ENCODE results near the gene TMEM131.

TMEM131 gene

GRCh38 chr2:98028931-98029717 is 33.4 kb upstream of the TMEM131 start:
- Histone ChIP-seq H3K4ac (ENCODE audit: low read depth, low read length) (no peak overlapping the region), H2AFZ (ENCODE audit: insufficient read depth, low read length, poor library complexity) (no peak overlapping the region), H2AK5ac (ENCODE audit: low read length) (no peak overlapping the region), H3K27me3 (ENCODE audit: insufficient read depth, low read length) (no peaks in the 10 kb centered on the region), H3K9ac (ENCODE audit: low read length) (no peak overlapping the region), H3K4me1 (ENCODE audit: control insufficient read depth in 1 of 2, insufficient read depth in 2 of 2, low read length in 2 of 2) (peaks cover 0 to 6% of the 10 kb centered on the region in 2 experiments), H3K4me3 (ENCODE audit: low read depth, low read length) (no peak overlapping the region), H2BK12ac (ENCODE audit: low read length) (peak overlapping the region; percentile 3), H3K4me2 (ENCODE audit: low read length) (no peak overlapping the region), H3K23ac (ENCODE audit: low read length) (no peak overlapping the region), H2BK120ac (ENCODE audit: insufficient read depth, low read length, poor library complexity) (no peak overlapping the region), H2BK5ac (ENCODE audit: low read depth, low read length, poor library complexity) (no peak overlapping the region), H3K36me3 (ENCODE audit: control insufficient read depth in 1 of 2, insufficient read depth in 2 of 2, low read length in 2 of 2) (no peaks in the 10 kb centered on the region), H3K14ac (ENCODE audit: low read length) (no peak overlapping the region), H3K27ac (ENCODE audit: low read depth, low read length) (peak overlapping the region; percentile 23), H4K8ac (ENCODE audit: low read depth, low read length) (no peak overlapping the region), H3K79me2 (ENCODE audit: control insufficient read depth, insufficient read depth, low read length, poor library complexity) (no peaks in the 10 kb centered on the region), H3K18ac (ENCODE audit: low read length) (no peak overlapping the region), H4K91ac (ENCODE audit: low read depth, low read length) (no peak overlapping the region), H3K79me1 (ENCODE audit: low read length) (no peaks in the 10 kb centered on the region), H4K12ac (ENCODE audit: low read depth, low read length) (no peak overlapping the region), H3K9me3 (ENCODE audit: insufficient read depth, low read depth, low read length) (no peaks in the 10 kb centered on the region)
- DNase-seq: no peak
- no CpG with 5 or more reads among the region's 12 CpGs for WGBS (ENCODE audit: extremely low coverage, insufficient coverage, insufficient read length)

- Histone ChIP-seq H3K4ac (ENCODE audit: low read depth, low read length) (no peak overlapping the region), H3K4me1 (ENCODE audit: control insufficient read depth in 1 of 2, insufficient read depth in 2 of 2, low read length in 2 of 2) (peaks cover 0 to 6% of the 10 kb centered on the region in 2 experiments), H4K8ac (ENCODE audit: low read depth, low read length) (no peak overlapping the region), H3K27ac (ENCODE audit: low read depth, low read length) (no peak overlapping the region), H2BK120ac (ENCODE audit: insufficient read depth, low read length, poor library complexity) (no peak overlapping the region), H3K79me2 (ENCODE audit: control insufficient read depth, insufficient read depth, low read length, poor library complexity) (no peaks in the 10 kb centered on the region), H3K36me3 (ENCODE audit: control insufficient read depth in 1 of 2, insufficient read depth in 2 of 2, low read length in 2 of 2) (no peaks in the 10 kb centered on the region), H3K79me1 (ENCODE audit: low read length) (no peaks in the 10 kb centered on the region), H3K4me2 (ENCODE audit: low read length) (no peak overlapping the region), H3K4me3 (ENCODE audit: low read depth, low read length) (no peak overlapping the region), H3K27me3 (ENCODE audit: insufficient read depth, low read length) (no peaks in the 10 kb centered on the region), H2AK5ac (ENCODE audit: low read length) (no peak overlapping the region), H3K9me3 (ENCODE audit: insufficient read depth, low read depth, low read length) (no peaks in the 10 kb centered on the region), H2AFZ (ENCODE audit: insufficient read depth, low read length, poor library complexity) (no peak overlapping the region), H4K91ac (ENCODE audit: low read depth, low read length) (no peak overlapping the region), H3K9ac (ENCODE audit: low read length) (no peak overlapping the region), H3K18ac (ENCODE audit: low read length) (no peak overlapping the region), H3K23ac (ENCODE audit: low read length) (no peak overlapping the region), H4K12ac (ENCODE audit: low read depth, low read length) (no peak overlapping the region), H2BK5ac (ENCODE audit: low read depth, low read length, poor library complexity) (no peak overlapping the region), H2BK12ac (ENCODE audit: low read length) (no peak overlapping the region), H3K14ac (ENCODE audit: low read length) (no peak overlapping the region)
- DNase-seq: peak; percentile 91 to 96
- no CpG with 5 or more reads among the region's 4 CpGs for WGBS (ENCODE audit: extremely low coverage, insufficient coverage, insufficient read length)
Measured at GRCh38 chr2:98028101-98028561, 32.4 kb upstream of the TMEM131 start.

GRCh38 chr2:98027538-98027937 is 31.8 kb upstream of the TMEM131 start:
- H2BK12ac ChIP-seq (ENCODE audit: low read length): no peak overlapping the region
- no peak overlapping the region for H3K23ac ChIP-seq (ENCODE audit: low read length)
- no peak overlapping the region for H2BK5ac ChIP-seq (ENCODE audit: low read depth, low read length, poor library complexity)
- H3K18ac ChIP-seq (ENCODE audit: low read length): no peak overlapping the region
- H2AK5ac ChIP-seq (ENCODE audit: low read length): no peak overlapping the region
- H3K79me1 ChIP-seq (ENCODE audit: low read length): no peaks in the 10 kb centered on the region
- WGBS (ENCODE audit: extremely low coverage, insufficient coverage, insufficient read length): no CpG with 5 or more reads among the region's 3 CpGs
- H3K27ac ChIP-seq (ENCODE audit: low read depth, low read length): no peak overlapping the region
- no peak overlapping the region for H2BK120ac ChIP-seq (ENCODE audit: insufficient read depth, low read length, poor library complexity)
- H3K4me2 ChIP-seq (ENCODE audit: low read length): no peak overlapping the region
- H2AFZ ChIP-seq (ENCODE audit: insufficient read depth, low read length, poor library complexity): no peak overlapping the region
- H3K9me3 ChIP-seq (ENCODE audit: insufficient read depth, low read depth, low read length): no peaks in the 10 kb centered on the region
- peak; percentile 30 to 78 for DNase-seq
- no peak overlapping the region for H3K4ac ChIP-seq (ENCODE audit: low read depth, low read length)
- no peak overlapping the region for H4K12ac ChIP-seq (ENCODE audit: low read depth, low read length)
- H4K91ac ChIP-seq (ENCODE audit: low read depth, low read length): no peak overlapping the region
- H3K79me2 ChIP-seq (ENCODE audit: control insufficient read depth, insufficient read depth, low read length, poor library complexity): no peaks in the 10 kb centered on the region
- no peaks in the 10 kb centered on the region for H3K36me3 ChIP-seq (ENCODE audit: control insufficient read depth in 1 of 2, insufficient read depth in 2 of 2, low read length in 2 of 2)
- H3K9ac ChIP-seq (ENCODE audit: low read length): no peak overlapping the region
- H3K27me3 ChIP-seq (ENCODE audit: insufficient read depth, low read length): no peaks in the 10 kb centered on the region
- H3K4me3 ChIP-seq (ENCODE audit: low read depth, low read length): no peak overlapping the region
- no peak overlapping the region for H3K14ac ChIP-seq (ENCODE audit: low read length)
- no peak overlapping the region for H4K8ac ChIP-seq (ENCODE audit: low read depth, low read length)
- peaks cover 0 to 6% of the 10 kb centered on the region in 2 experiments for H3K4me1 ChIP-seq (ENCODE audit: control insufficient read depth in 1 of 2, insufficient read depth in 2 of 2, low read length in 2 of 2)

GRCh38 chr2:98026927-98027522 is 31.3 kb upstream of the TMEM131 start:
- Histone ChIP-seq H3K23ac (ENCODE audit: low read length) (no peak overlapping the region), H3K4me3 (ENCODE audit: low read depth, low read length) (no peak overlapping the region), H3K79me2 (ENCODE audit: control insufficient read depth, insufficient read depth, low read length, poor library complexity) (no peaks in the 10 kb centered on the region), H3K27me3 (ENCODE audit: insufficient read depth, low read length) (no peaks in the 10 kb centered on the region), H2AK5ac (ENCODE audit: low read length) (no peak overlapping the region), H3K4me1 (ENCODE audit: control insufficient read depth in 1 of 2, insufficient read depth in 2 of 2, low read length in 2 of 2) (peaks cover 0 to 6% of the 10 kb centered on the region in 2 experiments), H2BK120ac (ENCODE audit: insufficient read depth, low read length, poor library complexity) (no peak overlapping the region), H4K12ac (ENCODE audit: low read depth, low read length) (no peak overlapping the region), H2BK5ac (ENCODE audit: low read depth, low read length, poor library complexity) (no peak overlapping the region), H4K91ac (ENCODE audit: low read depth, low read length) (no peak overlapping the region), H3K4me2 (ENCODE audit: low read length) (no peak overlapping the region), H3K9ac (ENCODE audit: low read length) (no peak overlapping the region), H3K9me3 (ENCODE audit: insufficient read depth, low read depth, low read length) (no peaks in the 10 kb centered on the region), H2BK12ac (ENCODE audit: low read length) (no peak overlapping the region), H3K14ac (ENCODE audit: low read length) (no peak overlapping the region), H3K79me1 (ENCODE audit: low read length) (no peaks in the 10 kb centered on the region), H3K18ac (ENCODE audit: low read length) (no peak overlapping the region), H3K27ac (ENCODE audit: low read depth, low read length) (no peak overlapping the region), H3K4ac (ENCODE audit: low read depth, low read length) (no peak overlapping the region), H2AFZ (ENCODE audit: insufficient read depth, low read length, poor library complexity) (no peak overlapping the region), H4K8ac (ENCODE audit: low read depth, low read length) (no peak overlapping the region), H3K36me3 (ENCODE audit: control insufficient read depth in 1 of 2, insufficient read depth in 2 of 2, low read length in 2 of 2) (no peaks in the 10 kb centered on the region)
- peak in 1 of 2 donors; percentile 12 for DNase-seq
- no CpG with 5 or more reads among the region's 2 CpGs for WGBS (ENCODE audit: extremely low coverage, insufficient coverage, insufficient read length)
